K562 (cell line): ENCODE results near the gene CTXN1. TPM values are rescaled to one million over a fixed set of nuclear protein-coding genes. Genes with fewer than 3 reads are reported as not detected.

Source experiments
- CTBP1 ChIP-seq: fragments of 450-650 bp; IDR thresholded peaks from 2 replicates; pipeline ENCODE4 v1.6.1; 2016; ENCODE audit warnings: borderline replicate concordance
- DDX20 ChIP-seq: fragments of 450-650 bp; IDR thresholded peaks from 2 replicates; pipeline ENCODE4 v1.6.1; 2016; ENCODE audit warnings: missing genetic modification characterization, low read depth, mild to moderate bottlenecking, missing compliant biosample characterization, moderate library complexity
- DEAF1 ChIP-seq: fragments of 450-650 bp; formaldehyde crosslinking; IDR thresholded peaks from 2 replicates; pipeline ENCODE4 v1.4.0; 2020; ENCODE audit warnings: mild to moderate bottlenecking, moderate library complexity
- TRIM24 ChIP-seq, 2 experiments: fragments of 450-650 bp; IDR thresholded peaks; 2 replicates each; pipeline ENCODE4 v1.6.1; 2016
- TRIM25 ChIP-seq: fragments of 450-650 bp; IDR thresholded peaks from 2 replicates; pipeline ENCODE4 v1.7.0; 2016; ENCODE audit warnings: borderline replicate concordance
- ZNF12 ChIP-seq: sonication (generic); formaldehyde crosslinking; IDR thresholded peaks from 2 replicates; pipeline ENCODE4 v1.4.0; 2020; ENCODE audit warnings: mild to moderate bottlenecking, missing genetic modification reagents
- polyA plus RNA-seq, 8 experiments: library from polyadenylated mRNA; depleted of rRNA in 4 of 8; stranded (reverse) in 5 of 8; unstranded in 3 of 8; fragments of >200 nt; fragmentation: Nextera tagmentation in 2 of 8; fragmentation: Illumina TruSeq in 1 of 8; extraction: Ambion mirVana in 2 of 8; extraction: Trizol in 1 of 8; gene quantifications; 2 replicates each; pipeline versions ENCODE4 v1.2.1 to v1.2.3, GENCODE V29; 2011 to 2014; ENCODE audit warnings: inconsistent platforms in 1 of 8, missing spikeins in 1 of 8
- total RNA-seq, 7 experiments: library from RNA; depleted of rRNA in 6 of 7; stranded (reverse); fragments of >200 nt in 6 of 7; fragmentation: Illumina TruSeq in 2 of 7; extraction: Trizol in 2 of 7; gene quantifications; 2 replicates each; pipeline versions ENCODE4 v1.2.1 to v1.2.3, GENCODE V29; 2011 to 2021; ENCODE audit warnings: low replicate concordance in 1 of 7
- TF ChIP-seq, protein P1 (sequence below): sonication (generic); formaldehyde crosslinking; IDR thresholded peaks from 2 replicates; pipeline ENCODE4 v1.8.0; 2022; ENCODE audit warnings: mild to moderate bottlenecking, missing genetic modification reagents, borderline replicate concordance
- TF ChIP-seq, protein P2 (sequence below): fragments of 250-450 bp; sonication (Bioruptor Pico); IDR thresholded peaks from 2 replicates; pipeline ENCODE4 v1.5.0; 2021; ENCODE audit warnings: mild to moderate bottlenecking, moderate library complexity

The CTXN1 gene
- total and polyA plus RNA-seq, 9 of the 15 experiments (the other 6 are each of a cell fraction or from before 2014, with no cell fraction given), result 0.15 to 37.4 (median 1.8) TPM; not detected in 2

DNA sequence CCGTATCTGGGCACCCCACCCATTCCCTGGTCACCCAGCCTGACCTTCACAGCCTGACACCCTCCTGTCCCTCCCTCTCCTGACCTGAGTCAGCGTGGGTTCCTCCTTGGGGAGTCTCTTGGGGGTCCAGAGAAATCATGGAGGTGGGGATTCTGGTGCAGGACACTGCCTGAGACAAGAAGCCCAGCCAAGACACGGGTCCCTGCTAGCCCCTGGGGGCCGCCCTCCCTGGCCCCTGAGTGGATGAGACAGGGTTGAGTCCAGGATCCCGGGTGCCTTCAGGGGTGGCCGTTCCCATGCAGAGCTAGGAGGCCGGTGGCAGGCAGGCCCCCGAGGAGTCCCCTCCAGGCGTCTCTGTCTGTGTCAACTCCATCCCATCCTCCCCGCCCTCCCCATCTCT lies 20.7 kb downstream of the CTXN1 start (continued):
- no peak for TF ChIP-seq TRIM25
- TF ChIP-seq CTBP1, result no peak
- TF ChIP-seq, protein P1, sequence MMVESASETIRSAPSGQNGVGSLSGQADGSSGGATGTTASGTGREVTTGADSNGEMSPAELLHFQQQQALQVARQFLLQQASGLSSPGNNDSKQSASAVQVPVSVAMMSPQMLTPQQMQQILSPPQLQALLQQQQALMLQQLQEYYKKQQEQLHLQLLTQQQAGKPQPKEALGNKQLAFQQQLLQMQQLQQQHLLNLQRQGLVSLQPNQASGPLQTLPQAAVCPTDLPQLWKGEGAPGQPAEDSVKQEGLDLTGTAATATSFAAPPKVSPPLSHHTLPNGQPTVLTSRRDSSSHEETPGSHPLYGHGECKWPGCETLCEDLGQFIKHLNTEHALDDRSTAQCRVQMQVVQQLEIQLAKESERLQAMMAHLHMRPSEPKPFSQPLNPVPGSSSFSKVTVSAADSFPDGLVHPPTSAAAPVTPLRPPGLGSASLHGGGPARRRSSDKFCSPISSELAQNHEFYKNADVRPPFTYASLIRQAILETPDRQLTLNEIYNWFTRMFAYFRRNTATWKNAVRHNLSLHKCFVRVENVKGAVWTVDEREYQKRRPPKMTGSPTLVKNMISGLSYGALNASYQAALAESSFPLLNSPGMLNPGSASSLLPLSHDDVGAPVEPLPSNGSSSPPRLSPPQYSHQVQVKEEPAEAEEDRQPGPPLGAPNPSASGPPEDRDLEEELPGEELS (CRISPR knock-in tag), result no peak
- TF ChIP-seq ZNF12 (CRISPR knock-in tag), result no peak
- no peak for TF ChIP-seq TRIM24 (IDR thresholded peaks at IDR 0.05)
- TF ChIP-seq, protein P2, sequence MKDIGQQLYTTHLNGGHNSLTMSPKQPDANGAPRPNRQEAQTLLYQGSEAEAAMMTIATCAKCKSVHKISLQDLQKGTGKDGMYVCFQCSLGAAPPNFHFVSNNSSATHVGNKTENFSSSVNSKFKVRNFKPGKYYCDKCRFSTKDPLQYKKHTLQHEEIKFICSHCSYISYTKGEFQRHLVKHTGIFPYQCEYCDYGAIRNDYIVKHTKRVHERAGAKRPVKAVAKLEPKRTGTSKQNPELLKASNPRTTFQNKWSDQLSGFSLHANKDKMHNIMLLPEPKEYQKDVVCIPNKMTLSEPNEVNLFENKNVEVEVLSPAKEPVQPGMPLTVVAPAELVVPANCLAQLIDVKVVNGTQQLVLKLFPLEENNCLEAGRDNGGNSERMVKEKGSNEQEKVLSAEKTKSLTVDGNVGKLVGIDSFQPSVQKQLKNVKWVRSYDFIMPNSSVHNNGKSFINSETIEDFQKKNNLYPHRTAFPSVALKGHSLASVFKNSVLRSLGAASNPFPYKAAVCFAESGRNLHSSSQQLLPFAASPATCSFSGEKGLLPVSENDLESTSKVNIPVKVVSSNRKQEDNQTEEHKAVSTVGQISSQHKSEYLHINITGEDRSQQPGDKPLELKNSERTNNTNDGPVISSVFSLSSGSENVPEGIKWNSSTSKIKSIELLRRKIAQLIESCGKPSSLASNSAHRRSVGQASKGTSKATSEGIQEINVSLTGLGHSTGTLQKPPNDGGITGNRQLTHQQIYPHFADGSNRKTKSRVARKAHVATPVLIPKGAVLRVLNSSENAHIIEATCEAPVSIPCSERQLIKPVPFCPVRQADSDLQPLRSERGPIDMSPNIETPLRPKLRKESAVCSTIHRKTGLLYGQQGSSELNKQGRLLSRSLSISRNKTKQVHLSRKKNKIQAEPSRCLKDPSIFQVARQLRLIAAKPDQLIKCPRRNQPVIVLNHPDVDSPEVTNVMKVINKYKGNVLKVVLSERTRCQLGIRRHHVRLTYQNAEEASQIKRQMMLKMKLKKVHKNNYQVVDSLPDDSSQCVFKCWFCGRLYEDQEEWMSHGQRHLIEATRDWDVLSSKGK, result no peak
- no peak for TF ChIP-seq DDX20
- TF ChIP-seq DEAF1 (CRISPR knock-in tag), result no peak
- TF ChIP-seq, all 486 proteins: peak for 0
